HG02610 (cell line): ENCODE results near the gene CCDC15.
"Not testable (repeated sequence)": the region's sequence is repeated elsewhere in the genome, so short reads cannot be mapped to it uniquely, and the experiment has no call there.

ENCODE experiments used
- ATAC-seq: cut with Tn5 transposase; IDR thresholded peaks from one replicate; pipeline ENCODE4 v1.9.1; 2021; ENCODE audit warnings: mild to moderate bottlenecking, moderate library complexity; ENCODE audit not compliant: unreplicated experiment

Gene CCDC15

DNA sequence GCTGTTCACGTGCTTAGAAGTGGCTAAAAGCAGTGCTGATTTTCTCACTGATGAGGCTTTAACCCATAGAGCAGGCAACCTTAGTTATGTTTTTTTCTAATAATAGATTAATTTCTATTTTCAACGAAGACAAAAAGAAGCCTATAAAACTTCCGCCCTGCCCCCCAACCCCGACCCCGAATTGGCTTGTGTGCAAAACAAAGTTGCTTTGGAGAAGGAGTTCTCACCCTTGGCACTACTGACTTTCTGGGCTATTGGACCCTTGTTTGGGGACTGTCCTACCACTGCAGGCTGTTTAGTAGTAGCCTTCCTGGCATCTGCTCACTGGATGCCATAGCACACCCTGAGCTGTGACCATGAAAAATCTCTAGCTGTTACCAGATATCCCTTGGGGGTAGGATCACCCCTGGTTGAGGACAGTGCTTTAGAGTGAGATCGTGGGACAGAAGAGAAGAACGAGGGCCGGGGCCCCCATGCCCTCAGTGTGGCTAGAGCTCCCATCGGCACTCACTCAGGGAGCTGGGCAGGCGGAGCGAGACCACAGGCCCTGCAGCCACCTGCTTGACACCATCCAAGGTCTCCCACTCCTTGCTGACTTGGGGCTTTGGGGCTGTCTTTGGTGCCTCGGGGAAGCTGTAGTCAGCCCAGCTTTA is 126.0 kb downstream of the CCDC15 start:
- no peak for ATAC-seq

DNA sequence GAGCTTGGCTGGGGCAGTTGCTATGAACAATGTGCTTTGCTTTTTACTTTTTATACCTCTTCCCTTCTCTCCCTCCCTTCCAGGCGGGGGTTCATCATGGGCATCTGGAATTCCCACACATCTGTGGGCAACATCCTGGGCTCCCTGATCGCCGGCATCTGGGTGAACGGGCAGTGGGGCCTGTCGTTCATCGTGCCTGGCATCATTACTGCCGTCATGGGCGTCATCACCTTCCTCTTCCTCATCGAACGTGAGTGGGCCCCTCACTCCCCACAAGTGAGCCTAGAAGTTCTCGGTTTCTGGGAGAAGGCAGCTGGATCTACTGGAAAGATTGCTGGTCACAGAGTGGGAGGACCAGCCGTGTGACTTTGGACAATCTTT is 126.5 kb downstream of the CCDC15 start:
- no peak for ATAC-seq

DNA sequence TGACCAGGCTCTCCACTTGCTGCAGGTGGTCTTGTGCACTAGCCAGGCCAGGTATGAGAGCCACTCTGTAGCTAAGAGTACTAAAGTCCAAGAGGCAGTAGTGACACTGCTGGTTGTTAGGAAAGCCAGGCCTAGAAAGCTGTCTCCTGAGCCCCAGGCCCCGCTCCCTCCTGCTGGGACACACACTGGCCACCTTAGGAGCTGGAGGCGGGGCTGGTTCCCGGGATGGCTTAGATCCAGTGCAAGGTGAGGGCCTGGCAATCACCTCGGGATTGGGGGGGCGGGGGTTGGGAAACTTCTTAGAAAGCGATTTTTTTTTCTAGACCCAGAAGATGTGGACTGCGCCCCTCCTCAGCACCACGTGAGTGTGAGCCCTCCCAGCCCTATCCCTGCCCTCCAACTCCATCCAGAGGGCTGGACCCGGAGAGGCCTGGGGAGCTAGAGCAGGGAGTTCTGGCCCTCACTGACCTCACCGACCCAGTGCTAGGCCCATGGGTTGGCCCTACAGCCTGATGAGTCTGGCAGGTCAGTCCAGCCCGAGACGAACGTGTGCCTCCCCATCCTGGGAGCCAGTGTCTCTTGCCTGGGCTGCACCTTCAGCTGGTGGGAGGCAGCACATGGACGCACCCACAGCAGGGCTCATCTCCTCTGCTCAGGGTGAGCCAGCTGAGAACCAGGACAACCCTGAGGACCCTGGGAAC is 127.2 kb downstream of the CCDC15 start:
- ATAC-seq = no peak

DNA sequence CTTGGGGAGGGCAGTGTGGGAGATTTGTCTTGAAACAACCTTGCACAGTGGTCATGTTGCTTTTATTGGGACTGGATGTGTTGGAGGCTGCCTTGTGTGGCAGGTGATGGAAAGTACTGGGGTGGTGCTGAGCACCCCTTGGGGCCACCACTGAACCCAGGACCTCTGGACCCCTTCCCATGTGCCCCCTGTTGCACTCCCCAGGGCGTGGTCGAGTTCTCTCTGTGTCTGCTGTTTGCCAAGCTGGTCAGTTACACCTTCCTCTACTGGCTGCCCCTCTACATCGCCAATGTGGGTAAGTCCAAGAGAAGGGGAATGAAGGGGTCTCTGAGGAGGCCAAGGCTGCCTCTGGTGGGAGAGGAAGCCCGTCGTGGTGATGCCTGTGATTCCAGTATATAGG is 128.0 kb downstream of the CCDC15 start:
- ATAC-seq = no peak

DNA sequence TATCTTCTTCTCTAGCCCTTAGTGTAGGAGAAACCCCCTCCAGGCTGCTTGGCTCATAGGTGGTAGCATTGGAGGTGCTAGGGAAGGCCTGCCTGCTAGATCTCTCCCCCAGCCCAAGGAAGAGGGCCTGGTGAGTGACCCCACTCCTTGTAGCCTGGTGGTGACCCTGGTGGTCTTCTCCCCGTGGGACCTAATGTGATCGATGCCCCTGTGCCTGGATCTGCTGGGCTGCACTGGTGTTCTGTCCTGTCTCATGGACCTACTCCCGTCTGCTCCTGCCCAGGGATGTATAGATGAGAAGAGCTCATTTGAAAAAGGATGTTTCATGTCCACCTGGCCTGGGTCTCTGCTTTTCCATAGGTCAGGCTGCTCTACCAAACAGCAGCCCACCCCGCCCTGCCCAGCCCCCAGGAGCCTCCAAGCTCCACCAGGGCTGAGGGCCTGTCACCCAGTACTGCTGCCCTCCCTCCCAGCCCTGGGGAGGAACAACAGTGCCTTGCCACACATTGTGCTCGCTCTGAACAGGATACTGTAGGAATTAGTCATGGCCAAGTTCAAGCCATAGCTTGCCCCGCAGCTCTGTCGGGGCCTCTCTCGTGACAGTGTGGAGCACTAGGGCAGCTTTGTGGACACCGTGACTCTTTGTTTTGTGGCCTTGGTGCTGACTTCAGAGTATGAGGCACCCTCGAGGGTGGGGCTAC is 128.8 kb downstream of the CCDC15 start:
- ATAC-seq = no peak

DNA sequence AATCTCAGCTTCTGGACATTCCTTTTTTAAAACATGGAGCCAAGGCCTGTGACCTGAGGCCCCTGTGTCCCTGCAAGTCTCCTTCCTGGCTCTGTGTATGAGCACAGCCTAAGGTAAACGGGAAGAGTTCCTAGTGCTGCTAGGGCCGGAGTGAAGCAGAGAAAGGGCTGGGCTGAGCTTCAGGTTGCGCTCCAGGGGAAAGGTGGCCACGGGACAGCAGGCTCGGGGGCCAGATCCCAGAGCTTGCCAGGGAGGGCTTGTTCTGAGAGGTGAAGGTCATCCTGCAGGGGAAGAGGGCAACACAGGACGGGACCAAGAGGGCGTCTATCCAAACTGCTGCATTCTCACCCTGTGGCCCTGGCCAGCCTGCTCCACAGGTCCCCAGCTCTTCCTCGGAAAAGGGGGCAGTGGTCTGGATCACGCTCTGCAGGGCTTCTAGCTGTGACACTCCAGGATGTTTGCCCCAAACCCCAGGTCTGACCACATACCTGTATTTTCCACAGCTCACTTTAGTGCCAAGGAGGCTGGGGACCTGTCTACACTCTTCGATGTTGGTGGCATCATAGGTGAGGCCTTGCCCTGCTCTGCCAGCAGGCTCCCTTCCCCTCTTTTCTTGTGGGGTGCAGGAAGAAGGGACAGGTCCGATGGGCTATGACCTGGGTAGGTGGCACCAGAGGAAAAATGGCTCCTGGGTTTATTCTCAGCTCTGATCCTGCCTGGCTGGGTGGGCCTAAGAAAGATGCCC is 129.5 kb downstream of the CCDC15 start:
- ATAC-seq = no peak

DNA sequence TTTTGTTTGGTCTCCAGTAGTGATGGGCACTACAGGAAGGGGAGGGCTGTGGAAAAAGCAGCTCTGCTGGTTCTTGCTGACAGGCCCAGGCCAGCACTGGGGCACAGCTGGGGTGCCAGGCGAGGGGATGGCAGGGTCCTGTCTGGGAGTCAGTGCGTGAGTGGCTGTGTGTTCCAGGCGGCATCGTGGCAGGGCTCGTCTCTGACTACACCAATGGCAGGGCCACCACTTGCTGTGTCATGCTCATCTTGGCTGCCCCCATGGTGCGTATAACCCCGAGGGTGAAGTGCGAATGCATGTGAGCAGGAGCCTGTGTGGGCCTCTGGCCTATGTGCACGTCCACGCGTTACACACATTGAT is 130.0 kb downstream of the CCDC15 start:
- ATAC-seq = no peak

DNA sequence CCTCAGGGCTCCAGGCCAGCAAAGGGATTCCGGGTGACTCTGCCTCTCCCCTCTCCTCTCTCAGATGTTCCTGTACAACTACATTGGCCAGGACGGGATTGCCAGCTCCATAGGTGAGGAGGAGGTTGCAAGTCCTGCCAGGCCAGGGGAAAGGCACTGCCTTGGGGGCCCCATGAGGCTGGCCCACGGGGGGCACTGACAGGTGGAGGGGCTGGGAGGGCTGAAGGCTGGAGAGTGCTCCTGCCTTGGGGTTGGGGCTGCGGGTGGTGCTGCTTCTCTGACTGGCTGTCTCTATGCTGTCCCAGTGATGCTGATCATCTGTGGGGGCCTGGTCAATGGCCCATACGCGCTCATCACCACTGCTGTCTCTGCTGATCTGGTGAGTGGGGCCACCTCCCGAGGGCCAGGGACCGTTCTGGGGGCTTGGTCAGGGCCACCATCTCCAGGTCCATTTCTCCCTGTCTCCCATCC is 130.8 kb downstream of the CCDC15 start:
- ATAC-seq = no peak

DNA sequence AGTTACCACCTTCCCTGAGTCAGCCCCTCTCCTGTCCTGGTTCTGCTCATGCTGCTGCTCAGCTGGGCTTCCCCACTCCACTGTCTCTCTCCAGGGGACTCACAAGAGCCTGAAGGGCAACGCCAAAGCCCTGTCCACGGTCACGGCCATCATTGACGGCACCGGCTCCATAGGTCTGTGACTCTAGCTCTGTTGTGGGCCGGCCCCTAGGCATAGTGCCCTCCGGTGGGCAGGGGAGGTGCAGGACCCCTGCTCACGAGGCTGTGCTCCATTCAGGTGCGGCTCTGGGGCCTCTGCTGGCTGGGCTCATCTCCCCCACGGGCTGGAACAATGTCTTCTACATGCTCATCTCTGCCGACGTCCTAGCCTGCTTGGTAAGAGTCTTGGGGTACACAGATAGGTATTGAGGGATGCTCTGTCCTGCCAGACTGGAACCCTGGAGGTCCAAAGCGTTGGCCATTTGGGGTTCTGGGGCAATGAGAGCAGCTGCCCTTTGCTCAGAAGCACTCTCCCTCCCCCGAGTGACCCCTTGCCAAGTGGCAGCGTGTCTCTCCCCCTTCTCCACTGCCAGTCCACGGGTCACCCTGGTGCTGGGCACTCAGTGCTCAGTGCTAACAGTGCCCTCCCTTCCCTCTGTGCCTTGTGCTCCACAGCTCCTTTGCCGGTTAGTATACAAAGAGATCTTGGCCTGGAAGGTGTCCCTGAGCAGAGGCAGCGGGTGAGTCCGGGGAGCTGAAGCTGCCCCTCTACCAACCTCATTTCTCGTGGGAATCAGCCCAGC is 131.5 kb downstream of the CCDC15 start:
- ATAC-seq = no peak

DNA sequence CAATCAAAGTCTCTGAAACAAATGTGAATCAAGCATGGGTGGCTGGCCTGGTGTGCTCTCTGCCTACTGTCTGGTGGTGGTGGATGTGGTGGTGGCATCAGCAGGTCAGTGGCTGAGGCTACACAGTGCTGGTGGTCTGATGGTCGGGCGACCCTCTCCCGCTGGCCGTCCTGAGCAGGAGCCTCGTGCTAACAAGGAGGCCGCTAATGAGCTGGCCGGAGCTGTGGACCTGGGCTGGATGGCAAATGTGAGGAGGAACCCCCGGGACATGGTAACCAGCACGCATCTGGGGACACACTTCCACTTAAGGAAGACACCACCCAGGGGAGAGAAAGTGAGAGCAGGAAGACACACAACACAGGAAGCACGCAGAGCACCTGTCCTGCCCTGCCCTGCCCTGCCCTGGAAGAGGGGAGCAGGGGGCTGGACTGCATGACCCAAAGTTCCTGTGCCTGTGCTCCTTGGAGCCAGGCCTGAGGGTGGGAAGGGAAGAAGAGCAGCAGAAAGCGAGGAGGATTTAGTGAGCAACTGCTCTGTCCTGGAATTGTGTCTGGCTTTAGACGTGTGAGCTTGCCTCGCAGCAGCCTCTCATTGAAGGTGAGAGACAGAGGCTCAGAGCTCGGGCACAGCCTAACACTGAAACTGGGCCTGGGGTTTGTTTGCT is 132.8 kb downstream of the CCDC15 start:
- ATAC-seq = no peak

DNA sequence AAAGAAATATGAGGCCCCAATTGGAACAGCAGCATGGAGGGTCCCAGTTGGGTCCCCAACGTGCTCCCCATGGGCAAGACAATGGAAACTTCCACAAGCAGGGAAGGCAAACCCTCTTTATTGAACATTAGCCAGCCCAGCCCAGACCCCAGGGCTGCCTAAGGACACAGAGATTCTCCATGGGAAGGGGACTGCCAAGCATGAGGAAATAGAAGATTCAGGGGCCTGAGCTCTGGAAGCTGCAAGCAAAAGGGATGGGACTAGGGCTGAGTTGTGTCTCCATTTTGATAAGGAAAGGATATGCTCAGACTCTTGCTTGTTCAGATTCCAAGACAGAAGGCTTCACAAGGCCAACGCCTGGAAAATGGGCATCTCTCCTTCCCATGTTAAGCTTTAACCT is 134.1 kb downstream of the CCDC15 start:
- ATAC-seq = no peak

DNA sequence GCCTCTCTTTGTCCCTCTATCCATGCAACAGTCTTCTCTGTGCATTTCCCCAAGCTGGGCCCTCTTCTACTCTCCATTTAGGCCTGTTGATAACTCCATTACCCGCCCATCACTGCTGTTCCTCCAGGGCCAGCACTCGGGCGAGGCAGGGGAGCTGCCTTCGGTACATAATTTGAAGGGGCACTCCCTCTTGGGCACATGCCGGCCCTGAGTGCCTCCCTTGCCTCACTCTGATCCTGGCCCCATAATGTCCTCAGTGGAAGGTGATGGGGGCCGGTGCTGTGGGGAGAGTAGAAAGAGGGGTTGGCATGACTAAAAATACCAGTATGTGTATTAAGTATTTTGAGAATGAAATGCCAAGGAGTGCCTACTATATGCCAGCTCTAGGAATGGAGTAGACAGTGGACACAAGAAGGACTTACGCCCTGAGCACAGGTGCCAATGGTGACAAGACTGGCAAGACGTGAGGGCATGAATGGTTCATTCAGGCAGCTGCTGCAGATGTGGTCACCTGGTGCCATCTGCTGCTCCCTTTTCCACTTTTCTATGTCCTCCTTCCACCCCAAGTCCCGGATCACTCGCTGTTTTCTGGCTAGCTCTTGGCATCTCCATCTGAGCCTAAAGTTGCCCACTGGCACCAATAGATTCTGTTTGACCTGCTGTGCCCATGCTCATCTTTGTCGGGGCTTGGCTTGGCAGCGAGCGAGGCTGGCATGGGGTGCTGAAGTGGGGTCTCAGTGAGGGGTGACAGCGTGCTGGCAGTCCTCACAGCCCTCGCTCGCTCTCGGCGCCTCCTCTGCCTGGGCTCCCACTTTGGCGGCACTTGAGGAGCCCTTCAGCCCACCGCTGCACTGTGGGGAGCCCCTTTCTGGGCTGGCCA is 134.8 kb downstream of the CCDC15 start:
- ATAC-seq = no peak

DNA sequence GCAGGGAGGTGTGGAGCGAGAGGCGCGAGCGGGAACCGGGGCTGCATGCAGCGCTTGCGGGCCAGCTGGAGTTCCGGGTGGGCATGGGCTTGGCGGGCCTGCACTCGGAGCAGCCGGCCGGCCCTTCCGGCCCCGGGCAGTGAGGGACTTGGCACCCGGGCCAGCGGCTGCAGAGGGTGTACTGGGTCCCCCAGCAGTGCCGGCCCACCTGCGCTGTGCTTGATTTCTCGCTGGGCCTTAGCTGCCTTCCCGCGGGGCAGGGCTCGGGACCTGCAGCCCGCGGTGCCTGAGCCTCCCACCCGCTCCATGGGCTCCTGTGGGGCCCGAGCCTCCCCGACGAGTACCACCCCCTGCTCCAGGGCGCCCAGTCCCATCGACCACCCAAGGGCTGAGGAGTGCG is 135.5 kb downstream of the CCDC15 start:
- ATAC-seq = not testable (repeated sequence)

DNA sequence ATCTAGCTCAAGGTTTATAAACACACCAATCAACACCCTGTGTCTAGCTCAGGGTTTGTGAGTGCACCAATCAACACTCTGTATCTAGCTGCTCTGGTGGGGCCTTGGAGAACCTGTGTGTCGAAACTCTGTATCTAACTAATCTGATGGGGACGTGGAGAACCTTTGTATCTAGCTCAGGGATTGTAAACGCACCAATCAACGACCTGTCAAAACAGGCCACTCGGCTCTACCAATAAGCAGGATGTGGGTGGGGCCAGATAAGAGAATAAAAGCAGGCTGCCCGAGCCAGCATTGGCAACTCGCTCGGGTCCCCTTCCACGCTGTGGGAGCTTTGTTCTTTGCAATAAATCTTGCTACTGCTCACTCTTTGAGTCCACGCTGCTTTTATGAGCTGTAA is 136.1 kb downstream of the CCDC15 start:
- not testable (repeated sequence) for ATAC-seq

DNA sequence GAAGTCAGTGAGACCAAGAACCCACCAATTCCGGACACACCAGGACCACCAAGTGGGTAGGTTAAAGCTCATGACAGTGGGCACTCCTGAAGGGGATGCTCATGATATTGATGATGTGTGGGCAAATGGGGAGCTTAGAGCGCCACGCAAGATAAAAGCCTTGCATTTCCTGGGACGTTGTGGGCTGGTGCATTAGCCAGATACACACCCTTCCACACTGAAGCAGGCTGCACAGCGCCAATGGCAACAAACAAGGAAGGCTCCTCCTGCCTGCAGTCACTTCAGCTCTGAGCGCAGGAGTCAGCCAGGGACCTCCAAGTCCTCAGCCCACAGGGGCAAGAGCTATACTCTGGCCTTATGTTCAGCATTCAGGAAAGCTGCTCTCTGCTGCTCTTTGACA is 136.8 kb downstream of the CCDC15 start:
- no peak for ATAC-seq
